Fibroblast of skin of scalp (primary cell): ENCODE data around the gene DHX32.
"Not testable (repeated sequence)": the region's sequence is repeated elsewhere in the genome, so short reads cannot be mapped to it uniquely, and the experiment has no call there.

Source experiments
- DNase-seq: peaks from one replicate; pipeline ENCODE4 v3.0.0-alpha.2; 2013

Gene DHX32

GRCh38 chr10:125895130-125896087 is 14.3 kb upstream of the DHX32 start:
- peak; percentile 73 for DNase-seq

- not testable (repeated sequence) for DNase-seq
These were observed 13.1 kb upstream of the DHX32 start for GRCh38 chr10:125894176-125894575.

- not testable (repeated sequence) for DNase-seq
These were observed 11.3 kb upstream of the DHX32 start for GRCh38 chr10:125892402-125892801.

DNA sequence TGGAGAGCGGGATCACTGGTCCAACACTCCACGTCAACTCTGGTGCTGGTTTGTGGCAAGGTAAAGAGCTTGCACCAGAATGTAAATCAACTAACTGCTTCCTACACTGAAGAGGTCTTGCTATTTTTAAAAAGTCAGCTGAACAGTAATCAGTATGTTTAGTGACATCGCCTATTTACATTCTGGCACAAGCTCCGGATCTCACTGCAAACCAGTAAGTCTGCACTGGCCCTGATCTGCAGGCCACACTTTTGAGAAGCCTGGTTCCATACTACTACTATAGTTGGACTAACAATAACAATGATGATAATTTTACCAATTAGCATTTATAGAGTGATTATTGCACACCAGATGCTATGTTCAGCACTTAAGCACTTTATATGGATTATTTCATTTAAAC is 8.3 kb upstream of the DHX32 start:
- DNase-seq: not testable (repeated sequence)

- DNase-seq: no peak
These were observed 5.9 kb upstream of the DHX32 start for GRCh38 chr10:125886914-125887512.

GRCh38 chr10:125883211-125883610 is 2.1 kb upstream of the DHX32 start:
- no peak for DNase-seq

DNA sequence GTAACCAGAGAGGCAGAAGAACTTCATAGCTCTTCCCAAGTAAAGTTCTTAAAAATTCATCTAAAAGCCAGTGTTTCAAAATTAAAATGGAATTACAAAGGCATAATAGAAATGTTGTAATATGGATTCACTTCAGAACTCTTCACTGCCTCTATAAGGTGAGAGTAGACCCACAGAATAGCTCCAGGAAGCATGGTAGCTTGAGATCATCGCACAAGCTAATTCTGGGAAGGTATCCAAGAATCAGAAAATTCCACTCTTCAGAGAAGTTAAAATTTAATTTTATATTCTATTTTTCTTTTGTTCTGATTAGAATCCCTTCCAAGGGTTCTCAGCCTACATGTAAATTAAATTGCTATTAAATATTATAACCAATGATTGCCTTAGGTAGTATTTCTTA is 1.5 kb upstream of the DHX32 start:
- DNase-seq: no peak

DNA sequence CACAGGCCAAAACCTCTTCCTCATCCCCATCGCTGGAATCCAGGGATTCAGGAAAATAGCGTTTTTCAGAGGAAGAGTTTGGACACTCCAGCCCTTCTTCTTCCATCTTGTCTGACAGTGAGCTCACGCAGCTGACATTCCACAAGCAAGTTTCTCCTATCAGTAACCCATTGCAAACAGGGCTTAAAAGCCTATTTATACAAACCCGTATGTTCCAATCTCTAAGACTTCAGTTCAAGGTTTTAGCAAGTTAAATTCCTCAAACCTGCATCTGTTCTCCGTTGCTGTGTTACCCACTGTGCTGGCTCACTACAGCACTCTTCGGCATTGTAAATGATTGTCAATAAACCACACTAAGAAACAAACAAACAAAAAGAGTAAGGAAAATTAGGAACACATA is 373 bp downstream of the DHX32 start:
- no peak for DNase-seq

GRCh38 chr10:125878957-125879835 is 1.9 kb downstream of the DHX32 start:
- DNase-seq: peak; percentile 73

- DNase-seq: no peak
These were observed 9.8 kb downstream of the DHX32 start for GRCh38 chr10:125871338-125871737.

DNA sequence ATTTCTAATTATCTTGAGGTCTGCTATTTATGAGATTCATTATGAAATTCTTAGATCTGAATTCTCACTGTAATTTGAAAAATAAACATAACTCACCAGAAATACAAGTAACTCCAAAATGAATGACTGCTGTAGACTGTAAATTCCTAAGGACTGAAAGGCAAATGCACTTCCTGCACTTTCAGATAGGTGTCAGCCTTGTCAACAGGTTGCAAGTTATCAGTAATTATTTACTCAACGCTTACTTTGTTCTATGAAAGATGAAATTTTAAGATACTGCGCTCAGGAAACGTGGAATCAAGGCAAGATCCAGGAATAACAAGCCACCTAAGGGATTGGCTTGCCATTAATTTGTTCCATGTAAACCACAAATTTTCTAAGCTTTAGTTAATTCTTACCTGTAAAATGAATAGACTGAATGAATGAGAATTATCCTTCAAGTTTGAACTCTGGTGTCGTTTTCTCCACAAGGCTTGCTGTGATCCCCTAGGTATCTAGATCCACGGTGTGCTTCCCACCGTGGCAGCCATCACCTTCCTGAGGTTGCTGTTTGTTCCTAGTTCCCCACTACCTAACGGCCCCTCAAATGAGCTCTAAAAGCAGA is 12.6 kb downstream of the DHX32 start:
- peak; percentile 51 for DNase-seq

- DNase-seq: no peak
These were observed 14.6 kb downstream of the DHX32 start for GRCh38 chr10:125866421-125867029.

- no peak for DNase-seq
These were observed 16.0 kb downstream of the DHX32 start for GRCh38 chr10:125865120-125865519.

DNA sequence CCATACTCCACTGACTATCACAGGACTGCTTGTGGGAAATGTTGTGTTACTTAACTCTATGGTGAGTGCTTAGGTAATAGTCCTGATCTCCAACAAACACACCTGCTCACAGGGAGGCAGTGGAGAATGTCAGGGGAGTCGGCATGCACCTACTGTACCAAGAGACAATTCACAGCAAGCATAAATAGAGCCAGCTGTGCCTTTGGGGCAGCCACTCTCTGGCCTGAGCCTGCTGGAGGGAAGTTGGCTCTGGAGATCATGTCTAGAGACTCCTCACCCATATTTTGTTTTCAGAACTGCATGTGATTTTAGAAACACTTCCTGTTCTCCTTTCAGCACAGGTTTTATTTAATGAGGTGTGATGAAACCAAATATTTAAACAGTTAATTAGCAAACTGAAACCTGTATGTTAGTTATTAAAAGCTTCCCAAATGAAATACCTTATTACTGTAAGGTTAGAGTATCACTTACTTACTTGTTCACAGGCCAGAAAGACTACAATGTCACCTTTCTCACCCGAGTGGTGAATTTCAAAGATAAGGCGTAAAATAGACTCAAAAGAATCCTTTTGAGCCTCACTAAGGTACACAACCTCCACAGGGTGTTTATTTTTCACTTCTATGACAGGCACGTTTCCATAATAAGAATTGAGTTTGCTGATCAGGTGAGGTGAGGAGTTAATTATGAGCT is 21.8 kb downstream of the DHX32 start:
- no peak for DNase-seq

DNA sequence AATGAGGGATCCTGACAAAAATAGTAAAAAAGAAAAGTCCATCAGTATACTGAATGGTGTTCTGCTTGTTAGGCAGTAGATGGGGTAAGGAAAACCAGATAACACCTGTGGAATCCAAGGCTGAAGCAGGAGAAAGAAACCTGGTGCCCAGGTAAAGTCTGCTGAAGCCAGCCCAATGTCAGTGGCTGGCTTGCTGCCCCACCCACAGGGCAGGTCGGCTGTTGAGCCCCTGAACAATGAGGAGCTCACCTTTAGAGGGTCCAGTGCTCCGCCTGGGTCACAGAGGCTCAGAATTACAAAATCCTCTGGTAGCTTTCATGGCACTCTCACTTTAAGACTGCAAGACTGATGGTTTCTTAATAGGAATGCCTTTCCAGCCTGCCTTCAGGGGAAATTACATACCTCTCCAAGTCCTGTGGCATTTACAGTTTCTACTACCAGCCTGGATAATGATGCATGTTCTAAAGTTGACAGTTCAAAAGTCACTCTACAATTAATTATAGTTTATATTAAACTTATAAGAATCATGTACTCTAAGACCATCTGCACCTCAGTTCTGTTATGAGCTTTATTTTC is 23.8 kb downstream of the DHX32 start:
- no peak for DNase-seq

- DNase-seq: no peak
These were observed 28.6 kb downstream of the DHX32 start for GRCh38 chr10:125852487-125852886.

GRCh38 chr10:125850766-125851731 is 30.0 kb downstream of the DHX32 start:
- no peak for DNase-seq

DNA sequence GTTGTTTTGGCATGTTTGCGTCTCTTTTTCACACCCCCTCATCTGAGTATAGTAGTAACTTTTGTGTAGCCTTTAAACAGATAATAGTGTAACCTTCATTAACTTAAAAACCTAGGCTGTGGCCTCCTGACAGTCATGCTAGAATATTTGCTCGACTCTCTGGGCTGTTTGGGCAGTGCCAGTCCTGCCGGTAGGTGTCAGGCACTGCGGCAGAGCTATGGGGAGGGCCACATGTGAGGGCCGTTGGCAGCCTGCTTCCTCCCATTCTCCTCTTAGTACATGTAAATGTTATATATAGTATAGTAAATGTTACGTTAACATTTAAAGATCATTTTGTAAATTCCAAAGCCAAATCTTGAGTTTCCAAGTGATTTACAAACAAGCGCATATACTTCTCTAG is 31.6 kb downstream of the DHX32 start:
- DNase-seq: no peak

DNA sequence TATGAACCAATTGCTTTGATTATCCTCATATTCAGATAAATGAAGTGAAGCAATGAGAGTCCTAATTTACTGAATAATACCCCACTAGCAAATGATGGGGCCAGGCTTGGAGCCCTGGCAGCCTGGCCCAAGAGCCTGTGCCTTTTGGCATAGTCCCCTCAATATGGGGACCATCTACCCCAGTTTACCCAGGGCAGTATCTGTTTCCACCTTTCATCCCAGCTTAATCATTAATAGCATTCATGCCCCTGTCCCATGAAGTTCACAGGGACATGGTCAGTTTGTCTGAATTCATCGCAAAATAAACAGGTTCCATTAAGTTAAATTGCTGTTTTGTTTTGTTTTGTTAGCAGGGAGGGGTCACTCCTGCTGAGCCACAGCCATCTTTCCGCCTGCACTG is 32.2 kb downstream of the DHX32 start:
- DNase-seq: no peak

DNA sequence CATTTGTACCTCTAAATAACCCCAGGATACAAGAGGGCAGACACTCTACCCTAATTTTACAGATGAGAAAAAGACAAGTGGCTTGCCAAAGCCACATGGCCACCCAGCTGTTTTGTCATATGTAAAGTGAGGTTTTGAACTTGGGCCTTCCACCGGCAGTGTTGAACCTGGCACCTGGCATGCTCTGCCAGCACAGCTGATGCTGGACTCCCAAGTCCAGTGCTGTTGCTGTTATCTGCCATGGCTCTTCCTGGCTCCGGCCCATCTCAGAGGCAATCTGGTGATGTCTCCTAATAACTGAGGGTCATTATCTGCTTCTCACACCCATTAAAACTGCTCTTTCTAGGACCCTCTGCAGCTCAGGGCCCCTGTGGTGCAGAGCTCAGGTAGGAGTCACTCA is 32.7 kb downstream of the DHX32 start:
- DNase-seq: no peak
